ENCODE data around the gene EPHB2.

Gene EPHB2

GRCh38 chr1:22727873-22728272, 17.2 kb downstream of the EPHB2 start:
- TF ChIP-seq REST (IDR thresholded peaks at IDR 0.05; ENCODE audit: insufficient read depth in 1 of 2, low read depth in 2 of 2, low read length in 2 of 2): no peak
- TF ChIP-seq POLR2AphosphoS5 (IDR thresholded peaks at IDR 0.05; ENCODE audit: low read depth, low read length): no peak
- TF ChIP-seq TAF1 (IDR thresholded peaks at IDR 0.05; ENCODE audit: borderline replicate concordance, insufficient read depth, low read length): no peak
- no peak for TF ChIP-seq SIN3A (IDR thresholded peaks at IDR 0.05; ENCODE audit: borderline replicate concordance, insufficient read depth, low read length)
- no peak for TF ChIP-seq FOXP2 (optimal IDR thresholded peaks at IDR 0.05; ENCODE audit: borderline replicate concordance, extremely low read depth, extremely low read length, insufficient read depth)

- TF ChIP-seq REST (IDR thresholded peaks at IDR 0.05; ENCODE audit: insufficient read depth in 1 of 2, low read depth in 2 of 2, low read length in 2 of 2) (no peak), FOXP2 (optimal IDR thresholded peaks at IDR 0.05; ENCODE audit: borderline replicate concordance, extremely low read depth, extremely low read length, insufficient read depth) (no peak), POLR2AphosphoS5 (IDR thresholded peaks at IDR 0.05; ENCODE audit: low read depth, low read length) (no peak), TAF1 (IDR thresholded peaks at IDR 0.05; ENCODE audit: borderline replicate concordance, insufficient read depth, low read length) (no peak), SIN3A (IDR thresholded peaks at IDR 0.05; ENCODE audit: borderline replicate concordance, insufficient read depth, low read length) (no peak)
Observed at GRCh38 chr1:22728751-22729399, 18.2 kb downstream of the EPHB2 start.

- TF ChIP-seq REST (IDR thresholded peaks at IDR 0.05; ENCODE audit: insufficient read depth in 1 of 2, low read depth in 2 of 2, low read length in 2 of 2) (no peak), SIN3A (IDR thresholded peaks at IDR 0.05; ENCODE audit: borderline replicate concordance, insufficient read depth, low read length) (no peak), FOXP2 (optimal IDR thresholded peaks at IDR 0.05; ENCODE audit: borderline replicate concordance, extremely low read depth, extremely low read length, insufficient read depth) (no peak), POLR2AphosphoS5 (IDR thresholded peaks at IDR 0.05; ENCODE audit: low read depth, low read length) (no peak), TAF1 (IDR thresholded peaks at IDR 0.05; ENCODE audit: borderline replicate concordance, insufficient read depth, low read length) (no peak)
Observed at GRCh38 chr1:22729400-22729773, 18.7 kb downstream of the EPHB2 start.

- TF ChIP-seq SIN3A (IDR thresholded peaks at IDR 0.05; ENCODE audit: borderline replicate concordance, insufficient read depth, low read length): no peak
- no peak for TF ChIP-seq FOXP2 (optimal IDR thresholded peaks at IDR 0.05; ENCODE audit: borderline replicate concordance, extremely low read depth, extremely low read length, insufficient read depth)
- TF ChIP-seq TAF1 (IDR thresholded peaks at IDR 0.05; ENCODE audit: borderline replicate concordance, insufficient read depth, low read length): no peak
Observed at GRCh38 chr1:22729912-22730311, 19.3 kb downstream of the EPHB2 start.

- TF ChIP-seq FOXP2 (optimal IDR thresholded peaks at IDR 0.05; ENCODE audit: borderline replicate concordance, extremely low read depth, extremely low read length, insufficient read depth): no peak
- no peak for TF ChIP-seq REST (IDR thresholded peaks at IDR 0.05; ENCODE audit: insufficient read depth in 1 of 2, low read depth in 2 of 2, low read length in 2 of 2)
- TF ChIP-seq POLR2AphosphoS5 (IDR thresholded peaks at IDR 0.05; ENCODE audit: low read depth, low read length): no peak
- no peak for TF ChIP-seq TAF1 (IDR thresholded peaks at IDR 0.05; ENCODE audit: borderline replicate concordance, insufficient read depth, low read length)
- TF ChIP-seq SIN3A (IDR thresholded peaks at IDR 0.05; ENCODE audit: borderline replicate concordance, insufficient read depth, low read length): no peak
Observed at GRCh38 chr1:22731924-22732720, 21.5 kb downstream of the EPHB2 start.

Data from PFSK-1 (cell line).